ENCODE results near the gene AP2B1. TPM values are rescaled to one million over a fixed set of nuclear protein-coding genes. Genes with fewer than 3 reads are reported as not detected.

AP2B1 gene
- total RNA-seq, 2 donors from 2014 or later = 44.5 to 68.3 TPM

- H3K4me1 ChIP-seq (ENCODE audit: control insufficient read depth in 1 of 2, low read depth in 2 of 2) = peaks cover 0 to 9% of the 10 kb centered on the region in 2 donors
- no peak for TF ChIP-seq CTCF (IDR thresholded peaks at IDR 0.05)
- H3K27me3 ChIP-seq (replicated peaks; ENCODE audit: insufficient read depth) = no peaks in the 10 kb centered on the region
- no peaks in the 10 kb centered on the region for H3K9me3 ChIP-seq
- no peak for DNase-seq (ENCODE audit: low spot score)
- H3K27ac ChIP-seq = no peak overlapping the region
- no peak overlapping the region for H3K4me3 ChIP-seq
- no peaks in the 10 kb centered on the region for H3K36me3 ChIP-seq
- ATAC-seq (ENCODE audit: insufficient number of reproducible peaks, low FRiP score, low read depth) = no peak
Observed at GRCh38 chr17:35738519-35739133, 151.5 kb downstream of the AP2B1 start.

- no peak for ATAC-seq (ENCODE audit: insufficient number of reproducible peaks, low FRiP score, low read depth)
- no peaks in the 10 kb centered on the region for H3K36me3 ChIP-seq
- H3K4me3 ChIP-seq = no peak overlapping the region
- DNase-seq (ENCODE audit: low spot score) = no peak
- H3K27me3 ChIP-seq (replicated peaks; ENCODE audit: insufficient read depth) = no peaks in the 10 kb centered on the region
- TF ChIP-seq CTCF (IDR thresholded peaks at IDR 0.05) = no peak
- peaks cover 0 to 9% of the 10 kb centered on the region in 2 donors for H3K4me1 ChIP-seq (ENCODE audit: control insufficient read depth in 1 of 2, low read depth in 2 of 2)
- no peak overlapping the region for H3K27ac ChIP-seq
- H3K9me3 ChIP-seq = no peaks in the 10 kb centered on the region
Observed at GRCh38 chr17:35740216-35740615, 153.1 kb downstream of the AP2B1 start.

- Histone ChIP-seq H3K27ac (no peak overlapping the region), H3K27me3 (replicated peaks; ENCODE audit: insufficient read depth) (no peaks in the 10 kb centered on the region), H3K4me1 (ENCODE audit: control insufficient read depth in 1 of 2, low read depth in 2 of 2) (peaks cover 0 to 9% of the 10 kb centered on the region in 2 donors), H3K36me3 (no peaks in the 10 kb centered on the region), H3K9me3 (no peaks in the 10 kb centered on the region), H3K4me3 (peak overlapping the region; percentile 28)
- ATAC-seq (ENCODE audit: insufficient number of reproducible peaks, low FRiP score, low read depth) = no peak
- no peak for TF ChIP-seq CTCF (IDR thresholded peaks at IDR 0.05)
- DNase-seq (ENCODE audit: low spot score) = no peak
Observed at GRCh38 chr17:35740997-35741931, 154.1 kb downstream of the AP2B1 start.

GRCh38 chr17:35742496-35742895, 155.4 kb downstream of the AP2B1 start:
- no peak for TF ChIP-seq CTCF (IDR thresholded peaks at IDR 0.05)
- no peaks in the 10 kb centered on the region for H3K27me3 ChIP-seq (replicated peaks; ENCODE audit: insufficient read depth)

GRCh38 chr17:35742896-35743477, 155.9 kb downstream of the AP2B1 start:
- Histone ChIP-seq H3K27ac (no peak overlapping the region), H3K27me3 (replicated peaks; ENCODE audit: insufficient read depth) (no peaks in the 10 kb centered on the region), H3K9me3 (no peaks in the 10 kb centered on the region), H3K36me3 (no peaks in the 10 kb centered on the region), H3K4me3 (no peak overlapping the region), H3K4me1 (ENCODE audit: control insufficient read depth in 1 of 2, low read depth in 2 of 2) (peaks cover 0 to 15% of the 10 kb centered on the region in 2 donors)
- no peak for TF ChIP-seq CTCF (IDR thresholded peaks at IDR 0.05)
- ATAC-seq (ENCODE audit: insufficient number of reproducible peaks, low FRiP score, low read depth) (no peak), DNase-seq (ENCODE audit: low spot score) (no peak)

More at GRCh38 chr17:35742496-35742895, 155.4 kb downstream of the AP2B1 start:
- H3K9me3 ChIP-seq = no peaks in the 10 kb centered on the region
- DNase-seq (ENCODE audit: low spot score) (no peak), ATAC-seq (ENCODE audit: insufficient number of reproducible peaks, low FRiP score, low read depth) (no peak)
- no peak overlapping the region for H3K27ac ChIP-seq
- no peaks in the 10 kb centered on the region for H3K36me3 ChIP-seq
- H3K4me1 ChIP-seq (ENCODE audit: control insufficient read depth in 1 of 2, low read depth in 2 of 2) = peaks cover 0 to 13% of the 10 kb centered on the region in 2 donors
- H3K4me3 ChIP-seq = no peak overlapping the region

Data from thoracic aorta (tissue), 2 donors.